Activated CD4-positive, alpha-beta T cell treated with anti-CD3 and anti-CD28 coated beads for 4 hours (primary cell): ENCODE measurements around the gene ITGA3.

Experiments used
- DNase-seq, 2 donors: peaks; one replicate each; pipeline ENCODE4 v3.0.0-alpha.2; 2020

ITGA3 gene

GRCh38 chr17:50133028-50133768, 77.3 kb downstream of the ITGA3 start:
- no peak for DNase-seq

GRCh38 chr17:50133769-50134099, 77.8 kb downstream of the ITGA3 start:
- no peak for DNase-seq

DNA sequence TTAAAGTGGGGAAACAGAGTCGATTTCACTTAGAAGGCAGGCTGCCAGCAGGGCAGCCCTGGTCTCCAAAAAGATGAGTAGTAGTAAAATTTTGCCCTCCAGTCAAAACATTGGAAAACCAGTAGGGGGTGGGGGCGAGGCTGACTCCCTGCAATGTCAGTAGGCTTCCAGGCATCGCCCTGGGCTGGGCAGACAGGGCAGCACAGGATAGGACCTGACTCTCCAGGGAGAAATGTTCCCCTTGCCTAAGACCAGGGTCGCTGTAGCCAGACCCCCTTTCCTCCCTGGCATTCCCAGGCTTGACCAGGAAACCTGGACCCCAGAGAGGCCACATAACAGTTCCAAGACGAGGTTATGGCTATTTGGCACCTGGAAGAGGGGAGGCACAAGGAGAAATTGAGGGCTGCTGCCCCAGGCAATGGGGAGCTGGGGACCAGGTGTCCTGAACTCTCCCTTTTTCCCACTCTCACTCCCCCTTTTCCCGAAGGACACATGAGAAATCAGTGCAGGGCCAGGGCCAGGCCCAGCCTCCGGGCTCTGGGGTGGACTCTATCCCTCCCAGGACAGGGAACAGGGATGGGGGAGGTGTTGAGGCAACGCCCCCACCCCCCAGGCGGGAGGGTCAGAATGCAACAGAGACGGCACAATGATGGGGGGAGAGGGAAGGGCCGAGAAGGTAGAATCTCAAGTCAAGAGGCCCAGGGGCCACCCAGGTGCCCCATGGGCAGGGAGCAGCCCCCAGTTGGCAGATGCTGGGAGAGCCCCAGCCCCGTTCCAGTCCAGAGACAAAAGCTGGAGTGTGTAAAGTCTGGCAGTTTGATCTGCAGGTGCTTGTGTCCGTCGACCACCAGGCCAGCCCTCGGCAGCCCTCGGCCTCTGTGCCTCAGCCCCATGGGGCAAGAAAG, 78.5 kb downstream of the ITGA3 start:
- no peak for DNase-seq

GRCh38 chr17:50135316-50136095, 79.6 kb downstream of the ITGA3 start:
- DNase-seq: no peak

DNA sequence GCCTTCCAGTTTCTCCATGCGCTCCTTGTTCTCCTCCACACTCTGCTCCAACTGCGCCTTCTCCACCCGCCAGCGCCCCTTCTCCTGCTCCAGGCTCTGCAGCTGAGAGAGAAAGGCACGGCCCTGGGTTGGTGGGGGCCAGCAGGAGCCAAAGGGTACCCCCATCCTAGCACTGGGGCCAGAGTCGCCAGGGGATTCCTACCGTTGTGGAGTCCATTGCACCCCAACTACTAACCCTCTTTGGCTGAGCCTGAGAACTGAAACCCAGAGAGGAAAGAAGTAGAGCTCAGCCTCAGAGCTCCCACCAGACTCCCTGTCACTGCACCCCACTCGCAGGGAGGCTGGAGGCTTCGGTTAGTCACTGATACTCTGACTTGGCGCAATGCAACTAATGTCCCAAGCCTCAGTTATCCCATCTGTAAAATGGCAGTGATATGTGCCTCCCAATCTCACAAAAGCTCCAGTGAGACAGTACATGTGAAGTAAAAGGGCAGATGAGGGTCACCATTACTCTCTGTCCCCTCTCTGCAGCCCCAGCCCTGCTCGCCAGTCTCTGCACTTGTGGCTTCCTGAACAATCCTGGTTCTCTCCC, 80.3 kb downstream of the ITGA3 start:
- no peak for DNase-seq

DNA sequence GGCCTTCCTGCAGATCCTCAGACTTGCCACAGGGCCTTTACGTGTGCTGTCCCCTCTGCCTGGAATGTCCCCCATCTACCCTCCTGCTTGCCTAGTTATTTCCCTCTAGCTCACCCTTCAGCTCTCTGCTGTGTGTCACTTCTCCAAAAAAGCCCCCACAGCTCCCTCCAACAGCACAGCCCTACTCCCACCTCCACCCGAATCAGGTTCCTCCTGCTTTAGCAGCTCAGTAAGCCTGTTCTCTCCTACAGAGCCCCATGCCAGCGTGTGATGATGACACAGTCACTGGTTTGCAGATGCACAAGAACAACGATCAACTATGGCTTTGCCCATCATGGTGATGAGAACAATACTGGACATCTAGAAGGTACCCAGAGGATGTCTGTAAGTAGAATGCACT, 81.1 kb downstream of the ITGA3 start:
- DNase-seq: no peak

- no peak for DNase-seq
Observed at GRCh38 chr17:50139185-50139783, 83.4 kb downstream of the ITGA3 start.
